ENCODE data around the gene SLC30A5. TPM values are rescaled to one million over a fixed set of nuclear protein-coding genes. Genes with fewer than 3 reads are reported as not detected.

Gene SLC30A5
- polyA plus RNA-seq, 2 of the 4 experiments (the other 2 are of a cell fraction) = 51.2 to 74.6 TPM

DNA sequence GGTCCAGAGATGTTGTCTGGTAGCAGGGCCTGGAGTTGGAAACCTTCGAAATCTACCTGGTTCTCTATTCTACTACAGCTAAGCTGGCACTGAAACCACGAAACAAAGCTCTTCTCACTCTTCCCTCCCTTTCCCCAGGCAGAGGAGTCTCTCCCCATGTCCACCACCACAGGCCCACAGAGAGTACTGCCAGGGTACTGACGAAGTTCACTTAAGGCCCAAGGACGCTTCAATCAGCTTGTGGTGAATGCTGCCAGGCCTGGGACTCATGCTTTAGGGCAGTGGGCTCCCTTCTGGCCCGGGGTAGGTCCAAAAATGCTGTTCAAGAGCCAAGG lies 55.8 kb downstream of the SLC30A5 start:
- no peak for ATAC-seq
- Histone ChIP-seq H3K4me1 (no peaks in the 10 kb centered on the region), H3K27ac (no peak overlapping the region), H3K4me3 (no peak overlapping the region), H3K4me2 (no peak overlapping the region), H3K9me3 (no peaks in the 10 kb centered on the region)
- ChIA-PET POLR2A (no interaction called here), CTCF (interaction anchor here (0.9 kb wide), 1 partner anchor 130 kb away, joined by 3 read pairs; no protein-coding TSS in a partner anchor)
- WGBS (ENCODE audit: missing lambda C conversion rate) = 69% methylated on average over 5 of the region's 5 CpGs
- no peak for FAIRE-seq
- TF ChIP-seq HOXB5 (CRISPR knock-in tag; IDR thresholded peaks at IDR 0.05) = no peak
- TF ChIP-seq NR3C1 (IDR thresholded peaks at IDR 0.05) = no peak
- no peak for TF ChIP-seq POLR2AphosphoS2 (conservative IDR thresholded peaks at IDR 0.05; ENCODE audit: low read length)
- TF ChIP-seq POLR2A (IDR thresholded peaks at IDR 0.05; ENCODE audit: low read length) = no peak
- TF ChIP-seq MAZ (IDR thresholded peaks at IDR 0.05; ENCODE audit: borderline replicate concordance, low read depth, low read length) = no peak
- TF ChIP-seq HDAC2 (IDR thresholded peaks at IDR 0.05) = no peak
- no peak for DNase-seq (ENCODE audit: low read depth in 1 of 2, low spot score in 1 of 2)

GRCh38 chr5:69152731-69153130 lies 58.9 kb downstream of the SLC30A5 start:
- DNase-seq (ENCODE audit: low read depth in 1 of 2, low spot score in 1 of 2) = no peak
- WGBS (ENCODE audit: missing lambda C conversion rate) = 72% methylated on average over 3 of the region's 3 CpGs
- Histone ChIP-seq H3K4me2 (no peak overlapping the region), H3K4me3 (no peak overlapping the region), H3K27ac (no peak overlapping the region), H3K4me1 (no peaks in the 10 kb centered on the region), H3K9me3 (no peaks in the 10 kb centered on the region)
- TF ChIP-seq NFE2L2 (conservative IDR thresholded peaks at IDR 0.05; ENCODE audit: low read length) = no peak
- no peak for TF ChIP-seq RARB (CRISPR knock-in tag; IDR thresholded peaks at IDR 0.05)
- TF ChIP-seq HOXB13 (CRISPR knock-in tag; IDR thresholded peaks at IDR 0.05; ENCODE audit: low read depth) = no peak
- no peak for TF ChIP-seq RFX5 (IDR thresholded peaks at IDR 0.05)
- no peak for TF ChIP-seq MAZ (IDR thresholded peaks at IDR 0.05; ENCODE audit: borderline replicate concordance, low read depth, low read length)
- ChIA-PET POLR2A (interaction anchor here (1.6 kb wide), 1 partner anchor 59 kb away, joined by 4 read pairs; the partner anchor contains the start of gene SLC30A5), CTCF (interaction anchor here (0.7 kb wide), 1 partner anchor 128 kb away, joined by 5 read pairs; no protein-coding TSS in a partner anchor)
- ATAC-seq = no peak
- no peak for FAIRE-seq

GRCh38 chr5:69156456-69156855 lies 62.6 kb downstream of the SLC30A5 start:
- TF ChIP-seq PBX3 (IDR thresholded peaks at IDR 0.05) (no peak), TFCP2L1 (CRISPR knock-in tag; IDR thresholded peaks at IDR 0.05) (no peak), ZFP36 (IDR thresholded peaks at IDR 0.05; ENCODE audit: borderline replicate concordance, partially characterized antibody) (no peak), POLR2A (IDR thresholded peaks at IDR 0.05; ENCODE audit: low read length) (no peak), CBX2 (IDR thresholded peaks at IDR 0.05; ENCODE audit: borderline replicate concordance, low read depth) (no peak), RNF2 (IDR thresholded peaks at IDR 0.05; ENCODE audit: borderline replicate concordance, low read depth) (no peak), GATA3 (IDR thresholded peaks at IDR 0.05; ENCODE audit: borderline replicate concordance) (no peak), CHD2 (IDR thresholded peaks at IDR 0.05; ENCODE audit: low read length, partially characterized antibody) (no peak), CTCF (IDR thresholded peaks at IDR 0.05) (no peak), SMC3 (IDR thresholded peaks at IDR 0.05) (no peak), EP300 (IDR thresholded peaks at IDR 0.05) (no peak), EHF (CRISPR knock-in tag; IDR thresholded peaks at IDR 0.05) (no peak), RARB (CRISPR knock-in tag; IDR thresholded peaks at IDR 0.05) (no peak), PHF8 (IDR thresholded peaks at IDR 0.05; ENCODE audit: borderline replicate concordance, low read depth) (no peak), ZNF302 (CRISPR knock-in tag; IDR thresholded peaks at IDR 0.05) (no peak), JUNB (IDR thresholded peaks at IDR 0.05) (no peak), TP53 (CRISPR knock-in tag; IDR thresholded peaks at IDR 0.05) (no peak)
- Histone ChIP-seq H3K9me3 (no peaks in the 10 kb centered on the region), H3K4me3 (no peak overlapping the region), H3K27ac (no peak overlapping the region), H3K4me1 (no peaks in the 10 kb centered on the region), H3K4me2 (no peak overlapping the region)
- no peak for DNase-seq (ENCODE audit: low read depth in 1 of 2, low spot score in 1 of 2)
- FAIRE-seq = no peak
- WGBS (ENCODE audit: missing lambda C conversion rate) = 90% methylated on average over 11 of the region's 11 CpGs
- ChIA-PET POLR2A (no interaction called here), CTCF (interaction anchor here (0.8 to 1.6 kb wide), 2 partner anchors 15 to 21 kb away, joined by 3 to 4 read pairs; no protein-coding TSS in a partner anchor)
- ATAC-seq = no peak

Data from A549 (cell line).